ENCODE measurements around the gene PLEKHA3. TPM values are rescaled to one million over a fixed set of nuclear protein-coding genes. Genes with fewer than 3 reads are reported as not detected.

The PLEKHA3 gene
- total and polyA plus RNA-seq, 8 donors, result 1.7 to 36.2 (median 4.8) TPM

GRCh38 chr2:178531168-178531567 lies 50.9 kb downstream of the PLEKHA3 start:
- Histone ChIP-seq H3K9me3 (no peaks in the 10 kb centered on the region), H3K27ac (peak overlapping the region in 2 of 5 donors; percentile 20 to 31), H3K4me3 (no peak overlapping the region), H3K36me3 (peaks cover 6 to 56% (median 46%) of the 10 kb centered on the region in 4 donors), H3K27me3 (no peaks in the 10 kb centered on the region), H3K4me1 (no peaks in the 10 kb centered on the region)
- 86 to 94% (median 91%) methylated on average over 12 of the region's 12 CpGs for WGBS, 5 donors
- peak in 1 of 2 donors; percentile 3 for DNase-seq
- TF ChIP-seq EP300 (IDR thresholded peaks at IDR 0.05) (no peak), POLR2A (IDR thresholded peaks at IDR 0.05) (no peak), POLR2AphosphoS5 (IDR thresholded peaks at IDR 0.05) (no peak), CTCF (IDR thresholded peaks at IDR 0.05) (no peak)
- intact Hi-C loops (cut with DNase I; ENCODE audit: low total_unique reads), result no loop called here

- no peak for TF ChIP-seq EP300 (IDR thresholded peaks at IDR 0.05)
- no peak for TF ChIP-seq CTCF (IDR thresholded peaks at IDR 0.05)
- TF ChIP-seq POLR2AphosphoS5 (IDR thresholded peaks at IDR 0.05), result no peak
- TF ChIP-seq POLR2A (IDR thresholded peaks at IDR 0.05), result no peak
- H3K27me3 ChIP-seq, result no peaks in the 10 kb centered on the region
- intact Hi-C loops (cut with DNase I; ENCODE audit: low total_unique reads), result no loop called here
- no peak overlapping the region for H3K27ac ChIP-seq
- WGBS, 5 donors, result 93 to 95% (median 95%) methylated on average over 4 of the region's 4 CpGs
- no peaks in the 10 kb centered on the region for H3K9me3 ChIP-seq
- H3K4me1 ChIP-seq, result no peaks in the 10 kb centered on the region
- peaks cover 21 to 99% (median 88%) of the 10 kb centered on the region in 4 donors for H3K36me3 ChIP-seq
- H3K4me3 ChIP-seq, result no peak overlapping the region
- DNase-seq, result no peak
Measured at GRCh38 chr2:178536037-178536436, 55.8 kb downstream of the PLEKHA3 start.

- Histone ChIP-seq H3K27me3 (no peaks in the 10 kb centered on the region), H3K4me3 (no peak overlapping the region), H3K27ac (no peak overlapping the region), H3K4me1 (no peaks in the 10 kb centered on the region), H3K36me3 (peaks cover 15 to 95% (median 94%) of the 10 kb centered on the region in 4 donors), H3K9me3 (no peaks in the 10 kb centered on the region)
- intact Hi-C loops (cut with DNase I; ENCODE audit: low total_unique reads), result no loop called here
- WGBS, 5 donors, result 94 to 96% (median 95%) methylated on average over 12 of the region's 12 CpGs
- DNase-seq, result no peak
- TF ChIP-seq CTCF (IDR thresholded peaks at IDR 0.05), result no peak
- TF ChIP-seq POLR2AphosphoS5 (IDR thresholded peaks at IDR 0.05), result no peak
- no peak for TF ChIP-seq POLR2A (IDR thresholded peaks at IDR 0.05)
- no peak for TF ChIP-seq EP300 (IDR thresholded peaks at IDR 0.05)
Measured at GRCh38 chr2:178542161-178542560, 61.9 kb downstream of the PLEKHA3 start.

GRCh38 chr2:178542569-178542968 lies 62.3 kb downstream of the PLEKHA3 start:
- TF ChIP-seq EP300 (IDR thresholded peaks at IDR 0.05), result no peak
- TF ChIP-seq POLR2AphosphoS5 (IDR thresholded peaks at IDR 0.05), result no peak
- TF ChIP-seq CTCF (IDR thresholded peaks at IDR 0.05), result no peak
- no peak for TF ChIP-seq POLR2A (IDR thresholded peaks at IDR 0.05)
- no peak overlapping the region for H3K4me3 ChIP-seq
- H3K36me3 ChIP-seq, result peaks cover 15 to 93% (median 91%) of the 10 kb centered on the region in 4 donors

More at GRCh38 chr2:178542569-178542968, 62.3 kb downstream of the PLEKHA3 start:
- intact Hi-C loops (cut with DNase I; ENCODE audit: low total_unique reads), result no loop called here
- H3K9me3 ChIP-seq, result no peaks in the 10 kb centered on the region
- H3K4me1 ChIP-seq, result no peaks in the 10 kb centered on the region
- H3K27me3 ChIP-seq, result no peaks in the 10 kb centered on the region
- no peak overlapping the region for H3K27ac ChIP-seq
- 92 to 97% (median 94%) methylated on average over 5 of the region's 5 CpGs for WGBS, 5 donors
- no peak for DNase-seq

Data from stomach (tissue), 9 donors.